Measurements from ENCODE around the gene FHDC1.

FHDC1 gene

GRCh38 chr4:152943672-152944071 is 7.5 kb downstream of the FHDC1 start:
- no peaks in the 10 kb centered on the region for H3K36me3 ChIP-seq (ENCODE audit: insufficient read depth, low read length)
- no peak overlapping the region for H3K4me2 ChIP-seq (ENCODE audit: low read length)
- H3F3A ChIP-seq (ENCODE audit: insufficient read depth, low read length): no peaks in the 10 kb centered on the region
- H3K79me2 ChIP-seq (ENCODE audit: insufficient read depth, low read length): no peaks in the 10 kb centered on the region
- H3K9me2 ChIP-seq (ENCODE audit: low read depth, low read length): no peaks in the 10 kb centered on the region
- no peak overlapping the region for H3K4me3 ChIP-seq (ENCODE audit: low read depth, low read length, poor library complexity, severe bottlenecking)
- no peaks in the 10 kb centered on the region for H3K4me1 ChIP-seq (ENCODE audit: insufficient read depth, low read length, severe bottlenecking)
- no peak for TF ChIP-seq CTCF (IDR thresholded peaks at IDR 0.05; ENCODE audit: low read length)
- TF ChIP-seq EZH2 (IDR thresholded peaks at IDR 0.05; ENCODE audit: borderline replicate concordance, low read length): no peak
- no peaks in the 10 kb centered on the region; the same call in 1 of the 2 replicates for H3K27me3 ChIP-seq (ENCODE audit: insufficient read depth, low read length)
- no peaks in the 10 kb centered on the region for H4K20me1 ChIP-seq (ENCODE audit: insufficient read depth, low read length)
- H2AFZ ChIP-seq (ENCODE audit: low read length): no peak overlapping the region
- no peak overlapping the region for H3K9ac ChIP-seq (ENCODE audit: low read length)
- no peaks in the 10 kb centered on the region for H3K9me3 ChIP-seq (ENCODE audit: low read length)
- no peak overlapping the region for H3K27ac ChIP-seq (ENCODE audit: low read depth, low read length, poor library complexity, severe bottlenecking)

- Histone ChIP-seq H3K79me2 (ENCODE audit: insufficient read depth, low read length) (no peaks in the 10 kb centered on the region), H3K9me3 (ENCODE audit: low read length) (no peaks in the 10 kb centered on the region), H4K20me1 (ENCODE audit: insufficient read depth, low read length) (no peaks in the 10 kb centered on the region), H2AFZ (ENCODE audit: low read length) (no peak overlapping the region), H3K9me2 (ENCODE audit: low read depth, low read length) (no peaks in the 10 kb centered on the region), H3K4me1 (ENCODE audit: insufficient read depth, low read length, severe bottlenecking) (no peaks in the 10 kb centered on the region), H3K27ac (ENCODE audit: low read depth, low read length, poor library complexity, severe bottlenecking) (no peak overlapping the region), H3K36me3 (ENCODE audit: insufficient read depth, low read length) (no peaks in the 10 kb centered on the region), H3K4me3 (ENCODE audit: low read depth, low read length, poor library complexity, severe bottlenecking) (no peak overlapping the region), H3K4me2 (ENCODE audit: low read length) (no peak overlapping the region), H3F3A (ENCODE audit: insufficient read depth, low read length) (no peaks in the 10 kb centered on the region), H3K9ac (ENCODE audit: low read length) (no peak overlapping the region), H3K27me3 (ENCODE audit: insufficient read depth, low read length) (no peaks in the 10 kb centered on the region; the same call in 1 of the 2 replicates)
- TF ChIP-seq EZH2 (IDR thresholded peaks at IDR 0.05; ENCODE audit: borderline replicate concordance, low read length): no peak
- no peak for TF ChIP-seq CTCF (IDR thresholded peaks at IDR 0.05; ENCODE audit: low read length)
These were observed 8.7 kb downstream of the FHDC1 start for GRCh38 chr4:152944666-152945320.

- Histone ChIP-seq H4K20me1 (ENCODE audit: insufficient read depth, low read length) (no peaks in the 10 kb centered on the region), H3K4me3 (ENCODE audit: low read depth, low read length, poor library complexity, severe bottlenecking) (no peak overlapping the region), H3K79me2 (ENCODE audit: insufficient read depth, low read length) (no peaks in the 10 kb centered on the region), H3K27me3 (ENCODE audit: insufficient read depth, low read length) (no peaks in the 10 kb centered on the region), H3K27ac (ENCODE audit: low read depth, low read length, poor library complexity, severe bottlenecking) (no peak overlapping the region), H3K4me1 (ENCODE audit: insufficient read depth, low read length, severe bottlenecking) (no peaks in the 10 kb centered on the region), H3K9me3 (ENCODE audit: low read length) (no peaks in the 10 kb centered on the region), H3K9me2 (ENCODE audit: low read depth, low read length) (no peaks in the 10 kb centered on the region), H2AFZ (ENCODE audit: low read length) (no peak overlapping the region), H3K9ac (ENCODE audit: low read length) (no peak overlapping the region), H3K36me3 (ENCODE audit: insufficient read depth, low read length) (no peaks in the 10 kb centered on the region), H3F3A (ENCODE audit: insufficient read depth, low read length) (no peaks in the 10 kb centered on the region), H3K4me2 (ENCODE audit: low read length) (no peak overlapping the region)
- TF ChIP-seq EZH2 (IDR thresholded peaks at IDR 0.05; ENCODE audit: borderline replicate concordance, low read length) (no peak), CTCF (IDR thresholded peaks at IDR 0.05; ENCODE audit: low read length) (no peak)
These were observed 9.5 kb downstream of the FHDC1 start for GRCh38 chr4:152945639-152946038.

Data from OCI-LY1 (cell line).